ENCODE results near the gene ELMOD1. TPM values are rescaled to one million over a fixed set of nuclear protein-coding genes. Genes with fewer than 3 reads are reported as not detected.

The ELMOD1 gene
- total RNA-seq, 4 donors from 2014 or later, result not detected

GRCh38 chr11:107676336-107677057 lies 85.5 kb downstream of the ELMOD1 start:
- no peak for TF ChIP-seq CTCF (IDR thresholded peaks at IDR 0.05; ENCODE audit: low read depth)

- no peak for TF ChIP-seq CTCF (IDR thresholded peaks at IDR 0.05; ENCODE audit: low read depth)
These were observed 87.1 kb downstream of the ELMOD1 start for GRCh38 chr11:107677924-107678631.

- TF ChIP-seq CTCF (IDR thresholded peaks at IDR 0.05; ENCODE audit: low read depth), result no peak
These were observed 87.7 kb downstream of the ELMOD1 start for GRCh38 chr11:107678632-107678971.

- TF ChIP-seq CTCF (IDR thresholded peaks at IDR 0.05; ENCODE audit: low read depth), result no peak
These were observed 88.5 kb downstream of the ELMOD1 start for GRCh38 chr11:107679255-107680024.

- TF ChIP-seq CTCF (IDR thresholded peaks at IDR 0.05; ENCODE audit: low read depth), result no peak
These were observed 91.2 kb downstream of the ELMOD1 start for GRCh38 chr11:107682171-107682570.

- TF ChIP-seq CTCF (IDR thresholded peaks at IDR 0.05; ENCODE audit: low read depth), result no peak
These were observed 91.6 kb downstream of the ELMOD1 start for GRCh38 chr11:107682572-107682971.

GRCh38 chr11:107683061-107683460 lies 92.1 kb downstream of the ELMOD1 start:
- no peak for TF ChIP-seq CTCF (IDR thresholded peaks at IDR 0.05; ENCODE audit: low read depth)
